A549 (cell line): ENCODE results near the gene APH1B. TPM values are rescaled to one million over a fixed set of nuclear protein-coding genes. Genes with fewer than 3 reads are reported as not detected.

ENCODE experiments used
- ATAC-seq, 2 experiments: fragments of 200-7000 bp in 1 of 2; fragments of >200 bp in 1 of 2; cut with Nextera tagmentation in 1 of 2; cut with Tn5 transposase in 1 of 2; 3 replicates each; pipeline versions ENCODE4 v1.8.0 to v1.9.1; 2018 to 2020; ENCODE audit warnings: mild to moderate bottlenecking in 1 of 2, moderate library complexity in 1 of 2
- CTCF ChIA-PET: fragments of 300-600 bp; sonication (Branson Sonifier 250); formaldehyde crosslinking; extraction: SDS; loops from one replicate; lab custom pipeline; 2021; ENCODE audit warnings: antibody characterized with exemption, inconsistent platforms; lab: Yijun Ruan, JAX
- POLR2A ChIA-PET: fragments of 350-600 bp; formaldehyde crosslinking; extraction: SDS; loops from one replicate; lab custom pipeline; 2021; ENCODE audit warnings: antibody characterized with exemption, inconsistent platforms; lab: Yijun Ruan, JAX
- DNase-seq, 2 experiments: peaks; one replicate each; pipeline versions ENCODE4 v3.0.0 to v3.0.0-alpha.2; 2011 to 2016; ENCODE audit warnings: low read depth in 1 of 2, low spot score in 1 of 2
- FAIRE-seq: peaks from 2 replicates; lab custom pipeline; 2011; peaks lifted over from hg19 to GRCh38; lab: Jason Lieb, UNC
- H3K27ac ChIP-seq, 2 experiments: fragments of >200 bp; sonication (Bioruptor Twin); formaldehyde crosslinking; 3 replicates each; pipeline ENCODE4 v1.5.1; 2016 to 2017
- H3K4me1 ChIP-seq: fragments of >200 bp; sonication (Bioruptor Twin); formaldehyde crosslinking; 3 replicates; pipeline ENCODE4 v1.6.1; 2016
- H3K4me2 ChIP-seq: fragments of >200 bp; sonication (Bioruptor Twin); formaldehyde crosslinking; 3 replicates; pipeline ENCODE4 v1.6.1; 2016
- H3K4me3 ChIP-seq: fragments of >200 bp; sonication (Bioruptor Twin); formaldehyde crosslinking; 3 replicates; pipeline ENCODE4 v1.5.1; 2016
- H3K9me3 ChIP-seq: fragments of >200 bp; sonication (Bioruptor Twin); formaldehyde crosslinking; 3 replicates; pipeline ENCODE4 v1.6.1; 2016
- CEBPB ChIP-seq, 2 experiments: fragments of >200 bp in 1 of 2; sonication (Bioruptor Twin) in 1 of 2; formaldehyde crosslinking in 1 of 2; IDR thresholded peaks; 2 replicates each; pipeline ENCODE4 v1.6.1; 2012 to 2016
- CHD4 ChIP-seq: fragments of 200-600 bp; sonication (generic); IDR thresholded peaks from 2 replicates; pipeline ENCODE4 v1.6.1; 2016; ENCODE audit warnings: antibody characterized with exemption, mild to moderate bottlenecking, borderline replicate concordance
- EHMT2 ChIP-seq: fragments of 200-600 bp; sonication (generic); IDR thresholded peaks from 2 replicates; pipeline ENCODE4 v1.6.1; 2016; ENCODE audit warnings: antibody characterized with exemption, low read depth, mild to moderate bottlenecking, moderate library complexity
- ELK1 ChIP-seq: fragments of 150-350 bp; IDR thresholded peaks from 2 replicates; pipeline ENCODE4 v1.6.1; 2014; ENCODE audit warnings: low read depth, mild to moderate bottlenecking, low read length
- FOSL2 ChIP-seq, 2 experiments: fragments of 450-650 bp in 1 of 2; fragments of >200 bp in 1 of 2; sonication (Bioruptor Twin) in 1 of 2; formaldehyde crosslinking; IDR thresholded peaks; 2 replicates each; pipeline versions ENCODE4 v1.5.0 to v1.6.1; 2016 to 2020; ENCODE audit warnings: mild to moderate bottlenecking in 1 of 2, moderate library complexity in 1 of 2
- GATA3 ChIP-seq: IDR thresholded peaks from 2 replicates; pipeline ENCODE4 v1.6.1; 2012; ENCODE audit warnings: borderline replicate concordance
- HES2 ChIP-seq: fragments of >200 bp; sonication (Bioruptor Twin); formaldehyde crosslinking; IDR thresholded peaks from 2 replicates; pipeline ENCODE4 v1.6.1; 2016
- JUNB ChIP-seq: fragments of >200 bp; sonication (Bioruptor Twin); formaldehyde crosslinking; IDR thresholded peaks from 2 replicates; pipeline ENCODE4 v1.6.1; 2016
- KDM5A ChIP-seq: fragments of 200-600 bp; sonication (generic); IDR thresholded peaks from 2 replicates; pipeline ENCODE4 v1.6.1; 2016; ENCODE audit warnings: antibody characterized with exemption, mild to moderate bottlenecking
- MAX ChIP-seq: IDR thresholded peaks from 2 replicates; pipeline ENCODE4 v1.6.1; 2012
- PBX3 ChIP-seq: IDR thresholded peaks from 2 replicates; pipeline ENCODE4 v1.6.1; 2012
- PHF8 ChIP-seq: fragments of 200-600 bp; sonication (generic); IDR thresholded peaks from 2 replicates; pipeline ENCODE4 v1.6.1; 2016; ENCODE audit warnings: low read depth, mild to moderate bottlenecking, antibody characterized with exemption, moderate library complexity, borderline replicate concordance
- POLR2A ChIP-seq: IDR thresholded peaks from 2 replicates; pipeline ENCODE4 v1.6.1; 2012; ENCODE audit warnings: mild to moderate bottlenecking, low read length
- RAD21 ChIP-seq, 2 experiments: fragments of >200 bp in 1 of 2; sonication (Bioruptor Twin) in 1 of 2; formaldehyde crosslinking in 1 of 2; IDR thresholded peaks in 1 of 2; conservative IDR thresholded peaks in 1 of 2; 2 replicates in 1 of 2; 3 replicates in 1 of 2; pipeline ENCODE4 v1.6.1; 2012 to 2018; ENCODE audit warnings: inconsistent platforms in 1 of 2
- RARB ChIP-seq: fragments of 250-450 bp; sonication (Bioruptor Pico); IDR thresholded peaks from 2 replicates; pipeline ENCODE4 v1.8.0; 2021; ENCODE audit warnings: mild to moderate bottlenecking, moderate library complexity
- REST ChIP-seq: fragments of 200-600 bp; sonication (generic); IDR thresholded peaks from 2 replicates; pipeline ENCODE4 v1.6.1; 2016; ENCODE audit warnings: antibody characterized with exemption, mild to moderate bottlenecking, moderate library complexity
- SREBF2 ChIP-seq: fragments of 450-650 bp; IDR thresholded peaks from 2 replicates; pipeline ENCODE4 v1.6.1; 2014; ENCODE audit warnings: mild to moderate bottlenecking, moderate library complexity
- TP53 ChIP-seq: fragments of 250-450 bp; sonication (Bioruptor Pico); IDR thresholded peaks from 2 replicates; pipeline ENCODE4 v1.5.0; 2021; ENCODE audit warnings: mild to moderate bottlenecking, moderate library complexity
- USF2 ChIP-seq: fragments of 450-650 bp; IDR thresholded peaks from 2 replicates; pipeline ENCODE4 v1.6.1; 2014; ENCODE audit warnings: antibody characterized with exemption
- ZFP36 ChIP-seq: fragments of 450-650 bp; IDR thresholded peaks from 2 replicates; pipeline ENCODE4 v1.6.1; 2014; ENCODE audit warnings: borderline replicate concordance; ENCODE audit not compliant: partially characterized antibody
- ZSCAN20 ChIP-seq: fragments of 250-450 bp; sonication (Bioruptor Pico); IDR thresholded peaks from 2 replicates; pipeline ENCODE4 v1.8.0; 2022; ENCODE audit warnings: mild to moderate bottlenecking, moderate library complexity
- WGBS: methylation state at CpG from one replicate; pipeline ENCODE4 v1.1.6; 2017; ENCODE audit errors: missing lambda C conversion rate; 5-methylcytosine and 5-hydroxymethylcytosine counted together
- polyA plus RNA-seq, 4 experiments: library from polyadenylated mRNA; depleted of rRNA in 3 of 4; stranded (reverse); fragments of >200 nt; fragmentation: RNase III in 1 of 4; extraction: RNeasy Plus Mini Kit Qiagen cat#74134 plus additional on column Dnase treatment in 1 of 4; gene quantifications; 2 replicates in 3 of 4; 3 replicates in 1 of 4; pipeline ENCODE4 v1.2.3, GENCODE V29; 2011 to 2017

The APH1B gene
- polyA plus RNA-seq, 2 of the 4 experiments (the other 2 are of a cell fraction) = 16.4 to 28.5 TPM

- ATAC-seq (peak in 1 of 2 experiments; percentile 56; a peak in 3 of 6 replicates), FAIRE-seq (no peak), DNase-seq (peak in 1 of 2 experiments; percentile 15)
- 36% methylated on average over 17 of the region's 17 CpGs for WGBS
- CTCF ChIA-PET = interaction anchor here (0.6 to 2.5 kb wide), 11 partner anchors 10 to 230 kb away, joined by 3 to 9 read pairs (median 5); partner anchors contain the start of gene RPS27L
- Histone ChIP-seq H3K27ac (peak overlapping the region; percentile 88 to 94), H3K4me3 (peak overlapping the region; percentile 92), H3K4me2 (peak overlapping the region; percentile 84), H3K4me1 (peaks cover 24% of the 10 kb centered on the region), H3K9me3 (no peaks in the 10 kb centered on the region)
- POLR2A ChIA-PET = interaction anchor here (0.6 to 3.0 kb wide), 3 partner anchors 94 to 230 kb away, joined by 3 to 24 read pairs (median 13); partner anchors contain the start of gene RPS27L
- TF ChIP-seq TP53 (CRISPR knock-in tag) (no peak), PHF8 (peak; percentile 2; the same call in 1 of the 2 replicates), GATA3 (no peak)
These were observed 570 bp downstream of the APH1B start for GRCh38 chr15:63277893-63278456.

- CTCF ChIA-PET = interaction anchor here (1.1 to 1.8 kb wide), 4 partner anchors 9 to 221 kb away, joined by 3 to 5 read pairs (median 4); partner anchors contain the start of gene USP3
- H3K4me1 ChIP-seq = peaks cover 7% of the 10 kb centered on the region
- ATAC-seq = no peak
- TF ChIP-seq FOSL2 (IDR thresholded peaks at IDR 0.05) (no peak), FOSL2 (CRISPR knock-in tag; IDR thresholded peaks at IDR 0.05) (no peak), RARB (CRISPR knock-in tag) (no peak), REST (no peak), USF2 (no peak), ELK1 (no peak), POLR2A (no peak), CEBPB (IDR thresholded peaks at IDR 0.05) (no peak), CHD4 (no peak), EHMT2 (no peak)
- TF ChIP-seq, all 56 proteins: peak for 0
- Histone ChIP-seq H3K4me3 (no peak overlapping the region), H3K4me2 (no peak overlapping the region), H3K9me3 (no peaks in the 10 kb centered on the region), H3K27ac (no peak overlapping the region)
- POLR2A ChIA-PET = no interaction called here
- 91% methylated on average over 9 of the region's 9 CpGs for WGBS
- DNase-seq (no peak), FAIRE-seq (no peak)
These were observed 5.7 kb downstream of the APH1B start for GRCh38 chr15:63283126-63283525.

GRCh38 chr15:63284335-63284734, 6.9 kb downstream of the APH1B start:
- CTCF ChIA-PET = interaction anchor here (0.6 to 1.9 kb wide), 7 partner anchors 14 to 437 kb away, joined by 3 to 5 read pairs (median 3); partner anchors contain the start of gene USP3
- FAIRE-seq (peak; percentile 65), DNase-seq (no peak), ATAC-seq (no peak)
- POLR2A ChIA-PET = no interaction called here
- H3K4me2 ChIP-seq = no peak overlapping the region
- no peak overlapping the region for H3K4me3 ChIP-seq
- peaks cover 4% of the 10 kb centered on the region; the same call in 2 of the 3 replicates for H3K4me1 ChIP-seq
- 87% methylated on average over 6 of the region's 6 CpGs for WGBS
- no peak overlapping the region for H3K27ac ChIP-seq
- no peaks in the 10 kb centered on the region for H3K9me3 ChIP-seq
- TF ChIP-seq MAX (no peak), PBX3 (no peak), JUNB (no peak), KDM5A (no peak), RAD21 (conservative IDR thresholded peaks at IDR 0.05 in 1 of 2, IDR thresholded peaks at IDR 0.05 in 1 of 2) (no peak), ZFP36 (no peak), REST (no peak), ZSCAN20 (no peak), GATA3 (no peak), SREBF2 (no peak), HES2 (no peak)
